ENCODE measurements around the gene MRLN.
"Not testable (repeated sequence)": the region's sequence is repeated elsewhere in the genome, so short reads cannot be mapped to it uniquely, and the experiment has no call there.

MRLN gene

DNA sequence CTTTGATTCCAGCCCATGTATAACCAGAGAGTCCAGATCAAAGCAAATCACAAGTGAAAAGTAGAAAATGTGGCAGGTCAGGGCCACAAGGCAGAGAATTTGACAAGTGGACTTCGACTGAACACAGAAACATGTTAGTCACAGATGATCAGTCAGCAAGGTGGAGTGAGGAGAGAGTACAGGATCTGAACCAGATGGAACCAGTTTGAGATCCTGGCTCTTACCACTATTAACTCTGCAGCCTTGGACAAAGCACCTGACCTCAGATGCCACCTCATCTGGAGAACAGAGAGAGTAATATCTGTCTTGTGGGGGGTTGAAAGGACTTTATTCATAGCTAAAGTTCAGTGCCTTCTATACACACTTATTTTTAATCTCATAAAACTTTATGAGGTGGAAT, 4.4 kb downstream of the MRLN start:
- no peak for DNase-seq (ENCODE audit: extremely low read depth in 1 of 2, low read depth in 1 of 2)

DNA sequence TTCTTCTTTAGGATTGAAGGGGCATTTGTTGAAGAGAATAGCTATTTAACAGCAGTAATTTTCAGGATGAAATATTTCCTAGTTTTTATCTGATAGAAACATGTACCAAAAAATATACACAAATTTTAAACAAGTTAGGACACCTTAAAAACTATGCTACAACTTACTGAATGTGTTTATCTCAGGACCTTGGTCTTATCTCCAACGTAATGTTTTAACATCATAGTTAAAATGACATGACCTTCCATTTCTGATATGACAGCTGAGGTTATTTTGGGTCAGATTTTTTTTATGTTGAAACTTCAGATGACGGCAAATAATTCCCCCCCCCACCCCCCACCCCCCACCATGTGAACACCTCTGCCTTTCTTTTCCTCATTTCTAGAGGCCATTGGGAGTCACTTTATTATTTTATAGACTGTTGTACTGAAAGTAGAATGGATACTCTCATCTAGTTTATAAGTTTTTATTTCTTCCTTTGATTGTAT, 8.0 kb downstream of the MRLN start:
- DNase-seq (ENCODE audit: extremely low read depth in 1 of 2, low read depth in 1 of 2), result no peak

DNA sequence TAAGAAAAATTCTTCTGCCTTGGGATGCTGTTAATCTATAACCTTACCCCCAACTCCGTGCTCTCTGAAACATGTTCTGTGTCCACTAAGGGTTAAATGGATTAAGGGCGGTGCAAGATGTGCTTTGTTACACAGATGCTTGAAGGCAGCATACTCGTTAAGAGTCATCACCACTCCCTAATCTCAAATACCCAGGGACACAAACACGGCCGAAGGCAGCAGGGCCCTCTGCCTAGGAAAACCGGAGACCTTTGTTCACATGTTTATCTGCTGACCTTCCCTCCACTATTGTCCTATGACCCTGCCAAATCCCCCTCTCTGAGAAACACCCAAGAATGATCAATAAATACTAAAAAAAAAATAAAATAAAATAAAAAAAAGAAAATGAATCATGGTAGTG, 8.5 kb downstream of the MRLN start:
- not testable (repeated sequence) for DNase-seq (ENCODE audit: extremely low read depth in 1 of 2, low read depth in 1 of 2)

DNA sequence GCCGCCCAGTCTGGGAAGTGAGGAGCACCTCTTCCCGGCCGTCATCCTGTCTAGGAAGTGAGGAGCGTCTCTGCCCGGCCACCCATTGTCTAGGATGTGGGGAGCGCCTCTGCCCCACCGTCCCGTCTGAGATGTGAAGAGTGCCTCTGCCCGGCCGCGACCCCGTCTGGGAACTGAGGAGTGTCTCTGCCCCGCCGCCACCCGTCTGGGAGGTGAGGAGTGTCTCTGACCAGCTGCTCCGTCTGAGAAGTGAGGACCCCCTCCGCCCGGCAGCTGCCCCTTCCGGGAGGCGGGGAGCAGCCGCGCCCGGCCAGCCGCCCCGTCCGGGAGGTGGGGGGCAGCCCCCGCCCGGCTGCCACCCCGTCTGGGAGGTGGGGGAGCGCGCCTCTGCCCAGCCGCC, 9.1 kb downstream of the MRLN start:
- DNase-seq (ENCODE audit: extremely low read depth in 1 of 2, low read depth in 1 of 2), result not testable (repeated sequence)

DNA sequence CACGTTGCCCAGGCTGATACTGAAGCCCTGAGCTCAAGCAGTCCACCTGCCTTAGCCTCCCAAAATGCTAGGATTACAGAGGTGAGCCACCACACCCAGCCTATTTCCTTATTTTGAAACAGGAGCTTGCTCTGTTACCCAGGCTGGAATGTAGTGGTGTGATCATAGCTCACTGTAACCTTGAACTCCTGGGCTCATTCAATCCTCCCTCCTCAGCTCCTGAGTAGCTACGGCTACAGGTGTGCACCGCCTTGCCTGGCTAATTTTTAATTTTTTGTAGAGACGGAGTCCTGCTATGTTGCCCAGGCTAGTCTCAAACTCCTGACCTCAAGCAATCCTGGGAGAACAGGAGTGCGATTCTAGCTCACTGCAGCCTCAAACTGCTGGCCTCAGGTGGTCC, 11.7 kb downstream of the MRLN start:
- no peak for DNase-seq (ENCODE audit: extremely low read depth in 1 of 2, low read depth in 1 of 2)

DNA sequence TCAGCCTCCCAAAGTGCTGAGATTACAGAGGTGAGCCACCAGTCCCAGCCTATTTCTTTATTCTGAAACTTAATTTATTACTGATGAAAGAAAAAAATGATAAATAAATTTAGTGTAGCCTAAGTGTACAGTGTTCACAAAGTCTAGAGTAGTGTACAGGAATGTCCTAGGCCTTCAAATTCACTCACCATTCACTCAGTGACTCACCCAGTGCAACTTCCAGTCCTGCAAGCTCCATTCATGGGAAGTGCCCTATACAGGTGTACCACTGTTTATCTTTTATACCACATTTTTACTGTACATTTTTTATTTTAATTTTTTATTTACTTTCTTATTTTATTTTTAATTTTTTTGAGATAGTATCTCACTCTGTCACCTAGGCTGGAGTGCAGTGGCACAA, 12.2 kb downstream of the MRLN start:
- DNase-seq (ENCODE audit: extremely low read depth in 1 of 2, low read depth in 1 of 2), result no peak

DNA sequence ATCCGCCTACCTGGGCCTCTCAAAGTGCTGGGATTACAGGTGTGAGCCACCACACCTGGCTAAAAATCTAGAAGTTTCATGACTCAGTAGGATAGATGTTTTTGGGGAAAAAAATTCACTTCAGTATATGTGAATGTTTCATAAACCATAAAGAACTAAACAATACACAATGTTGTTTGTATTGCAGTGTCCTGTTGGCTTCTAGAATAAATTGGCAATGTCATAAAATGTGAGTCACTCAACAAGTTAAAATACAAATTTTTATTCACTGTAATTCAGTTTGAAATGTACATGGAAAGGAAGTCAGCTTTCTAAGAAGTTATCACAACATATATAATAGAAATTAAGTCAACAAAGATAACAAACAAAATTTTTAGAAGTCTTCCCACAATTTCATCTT, 16.5 kb downstream of the MRLN start:
- DNase-seq (ENCODE audit: extremely low read depth in 1 of 2, low read depth in 1 of 2), result no peak

DNA sequence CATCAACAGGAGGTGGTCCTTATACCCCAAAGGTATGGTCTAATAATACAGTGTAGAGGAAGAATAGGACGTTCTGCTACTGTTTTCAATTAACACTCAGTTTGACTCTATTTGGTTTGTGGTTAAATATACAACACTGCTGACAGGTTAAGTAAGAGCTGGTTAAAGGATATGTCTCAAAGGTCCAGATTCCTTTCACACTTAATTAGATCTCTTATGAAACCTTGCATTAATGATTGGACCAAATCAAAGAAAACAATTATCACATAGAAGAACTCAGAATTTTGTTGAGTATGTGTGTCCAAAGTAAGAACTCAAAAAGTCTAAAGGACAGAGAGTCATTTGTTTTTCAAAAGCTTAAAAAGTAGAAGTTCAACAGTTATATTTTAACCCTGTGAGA, 18.0 kb downstream of the MRLN start:
- no peak for DNase-seq (ENCODE audit: extremely low read depth in 1 of 2, low read depth in 1 of 2)

DNA sequence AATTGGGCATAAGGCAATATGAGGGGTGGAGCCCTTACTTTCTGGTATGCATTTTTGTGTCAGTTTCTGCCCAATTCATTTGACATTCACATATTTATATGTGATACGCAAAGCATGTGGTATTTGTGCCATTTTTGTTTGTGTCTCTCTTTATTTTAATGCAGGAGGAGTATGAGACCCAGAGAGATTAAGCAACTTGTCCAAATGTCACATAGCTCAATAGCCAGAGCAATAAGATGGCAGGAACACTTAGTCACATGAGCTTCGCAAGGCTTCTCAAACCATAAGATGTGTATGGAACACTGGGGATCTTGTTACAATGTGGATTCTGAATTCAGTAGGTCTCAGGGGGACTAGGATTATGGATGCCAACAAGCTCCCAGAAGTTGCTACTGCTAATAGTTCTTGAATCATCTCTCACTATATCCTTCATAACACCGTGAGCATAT, 19.2 kb downstream of the MRLN start:
- no peak for DNase-seq (ENCODE audit: extremely low read depth in 1 of 2, low read depth in 1 of 2)

DNA sequence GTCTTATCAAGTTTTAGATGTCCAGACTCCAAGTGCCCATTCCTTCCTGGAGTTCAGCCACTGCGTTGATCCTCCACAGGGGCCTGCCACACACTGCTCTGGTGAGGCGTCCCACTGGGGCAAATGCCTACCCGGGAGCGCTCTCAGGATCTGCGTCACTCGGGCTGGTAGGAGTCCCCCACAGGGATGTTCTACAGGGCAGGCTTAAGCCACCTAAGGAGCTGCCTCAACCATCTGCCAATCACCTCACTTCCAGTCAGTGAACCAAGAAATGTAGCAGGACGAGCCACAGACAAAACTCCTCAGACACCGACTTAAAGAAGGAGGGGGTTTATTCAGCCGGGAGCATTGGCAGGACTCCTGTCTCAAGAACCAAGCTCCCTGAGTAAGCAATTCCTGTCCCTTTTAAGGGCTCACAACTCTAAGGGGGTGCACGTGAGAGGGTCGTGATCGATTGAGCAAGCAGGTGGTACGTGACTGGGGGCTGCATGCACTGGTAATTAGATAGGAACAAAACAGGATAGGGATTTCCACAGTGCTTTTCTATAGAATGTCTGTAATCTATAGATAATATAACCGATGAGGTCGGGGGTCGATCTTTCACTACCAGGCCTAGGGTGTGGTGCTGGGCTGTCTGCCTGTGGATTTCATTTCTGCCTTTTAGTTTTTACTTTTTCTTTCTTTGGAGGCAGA, 19.8 kb downstream of the MRLN start:
- DNase-seq (ENCODE audit: extremely low read depth in 1 of 2, low read depth in 1 of 2), result not testable (repeated sequence)

DNA sequence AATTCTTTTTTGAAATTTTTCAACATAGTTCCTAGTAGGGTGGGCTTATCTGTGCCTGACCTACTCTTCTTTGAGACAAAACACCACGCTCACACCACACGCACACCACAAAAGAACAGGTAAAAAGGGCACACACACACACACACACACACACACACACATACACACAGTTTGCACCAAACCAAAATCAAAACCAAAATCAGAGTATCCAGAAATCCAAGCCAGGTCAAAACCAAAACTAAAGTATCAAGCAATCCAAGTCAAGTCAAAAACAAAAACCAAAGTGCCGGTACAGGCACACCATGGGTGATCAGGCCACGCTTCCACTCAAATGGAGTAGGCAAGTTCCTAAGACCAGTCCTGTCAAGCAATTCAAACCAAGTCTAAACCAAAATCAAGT, 20.4 kb downstream of the MRLN start:
- DNase-seq (ENCODE audit: extremely low read depth in 1 of 2, low read depth in 1 of 2), result not testable (repeated sequence)

DNA sequence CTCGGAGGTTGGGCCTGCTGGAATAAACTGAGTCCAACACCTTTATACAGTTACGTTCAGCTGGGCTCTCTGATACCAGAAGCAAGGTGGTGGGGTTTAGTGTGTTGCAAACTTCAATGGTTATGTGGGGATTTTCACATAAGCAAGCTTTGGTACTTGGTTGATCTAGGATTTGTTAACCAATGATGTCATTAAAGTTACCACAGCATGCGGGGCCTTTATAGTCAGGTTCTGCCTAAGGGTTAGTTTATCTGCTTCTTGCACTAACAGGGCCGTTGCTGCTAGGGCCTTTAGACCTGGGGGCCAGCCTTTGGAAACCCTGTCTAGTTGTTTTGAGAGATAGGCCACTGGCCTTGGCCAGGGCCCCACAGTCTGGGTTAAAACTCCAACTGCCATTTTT, 24.1 kb downstream of the MRLN start:
- not testable (repeated sequence) for DNase-seq (ENCODE audit: extremely low read depth in 1 of 2, low read depth in 1 of 2)

DNA sequence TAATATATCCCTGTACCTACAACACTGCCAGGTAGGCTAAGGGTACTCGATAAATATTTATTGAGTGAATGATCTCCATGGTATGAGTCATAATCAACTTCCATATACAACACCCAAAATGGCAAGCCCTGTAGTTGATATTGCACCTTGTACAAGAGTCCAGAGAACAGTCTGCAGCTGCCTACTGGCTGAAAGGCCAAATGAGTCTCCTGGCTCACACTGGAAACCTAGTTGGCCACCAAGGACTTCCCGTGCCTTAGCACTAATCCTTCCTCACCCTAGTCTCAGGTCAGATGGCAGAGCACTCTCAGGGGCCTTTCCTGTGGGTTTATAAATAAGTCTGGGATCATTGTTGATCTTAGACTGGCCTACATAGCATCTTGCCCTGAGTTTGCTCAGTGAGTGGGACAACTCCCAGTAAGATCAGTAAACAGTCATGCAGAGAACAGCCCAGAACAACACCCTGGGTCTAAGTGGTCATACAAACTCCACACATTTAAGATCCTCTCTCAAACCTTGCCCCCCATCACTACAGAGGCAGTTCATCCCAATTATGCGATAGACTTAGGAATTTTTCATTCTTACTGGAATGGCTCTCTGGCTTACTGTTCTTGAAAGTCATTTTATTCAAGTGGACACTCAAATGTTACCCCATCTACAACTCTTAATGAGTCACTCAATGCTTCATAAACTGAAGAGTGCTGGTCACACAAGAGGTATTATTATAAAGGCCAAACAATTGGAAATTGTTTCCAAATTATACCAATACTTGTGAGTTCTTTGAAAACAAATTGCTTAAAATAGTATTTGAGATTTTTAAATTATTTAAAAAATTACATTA, 28.9 kb downstream of the MRLN start:
- DNase-seq (ENCODE audit: extremely low read depth in 1 of 2, low read depth in 1 of 2), result no peak

DNA sequence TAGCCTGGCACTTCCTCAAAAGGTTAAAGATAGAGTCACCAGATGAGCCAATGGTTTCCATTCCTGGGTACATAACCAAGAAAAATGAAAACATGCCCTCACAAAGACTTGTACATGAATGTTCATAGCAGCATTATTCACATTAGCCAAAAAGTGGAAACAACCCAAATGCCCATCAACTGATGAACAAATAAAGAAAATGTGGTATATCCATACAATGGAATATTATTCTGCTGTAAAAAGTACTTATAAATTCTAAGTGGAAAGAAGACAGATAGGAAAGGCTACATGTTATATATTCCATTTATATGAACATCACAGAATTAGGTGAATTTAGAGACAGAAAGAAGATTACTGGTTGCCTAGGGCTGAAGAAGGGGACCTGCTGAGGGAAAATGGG, 32.9 kb downstream of the MRLN start:
- DNase-seq (ENCODE audit: extremely low read depth in 1 of 2, low read depth in 1 of 2), result no peak

DNA sequence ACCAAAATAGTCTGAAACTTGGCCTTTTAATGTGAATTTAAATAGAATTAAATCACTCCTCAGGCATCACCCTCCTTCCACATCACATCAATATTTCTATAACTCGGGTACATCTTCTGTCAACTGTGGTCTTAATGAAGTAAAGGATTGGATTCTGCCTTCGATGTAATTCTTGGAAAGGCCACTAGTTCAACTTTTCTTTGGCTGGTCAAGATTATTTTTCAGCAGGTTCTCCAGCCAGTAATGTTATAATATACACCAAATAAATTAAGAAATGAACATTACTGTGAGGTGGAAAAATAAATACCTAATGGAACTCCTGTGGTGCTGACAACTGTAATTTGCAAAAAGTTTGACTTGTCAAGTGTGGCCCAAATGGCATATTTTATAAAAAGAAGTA, 33.9 kb downstream of the MRLN start:
- DNase-seq (ENCODE audit: extremely low read depth in 1 of 2, low read depth in 1 of 2), result no peak

DNA sequence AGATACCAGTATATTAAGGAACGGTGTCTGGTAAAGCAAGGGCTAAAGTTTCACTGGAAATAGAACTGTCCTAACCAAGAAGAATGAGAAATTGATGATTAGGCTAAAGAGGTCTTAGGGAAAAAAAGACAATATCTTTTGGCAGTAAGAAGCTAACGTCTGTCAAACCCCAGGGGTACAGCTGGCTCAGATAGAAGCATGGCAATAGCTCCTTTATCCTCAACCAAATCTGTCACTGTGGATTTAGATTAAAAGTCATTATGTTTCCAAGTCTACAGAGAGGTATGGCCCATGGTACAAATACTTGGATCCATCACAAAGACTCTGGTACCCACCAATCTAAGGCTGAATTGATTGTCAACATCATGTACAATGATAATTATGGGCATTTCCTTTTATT, 35.0 kb downstream of the MRLN start:
- DNase-seq (ENCODE audit: extremely low read depth in 1 of 2, low read depth in 1 of 2), result no peak

DNA sequence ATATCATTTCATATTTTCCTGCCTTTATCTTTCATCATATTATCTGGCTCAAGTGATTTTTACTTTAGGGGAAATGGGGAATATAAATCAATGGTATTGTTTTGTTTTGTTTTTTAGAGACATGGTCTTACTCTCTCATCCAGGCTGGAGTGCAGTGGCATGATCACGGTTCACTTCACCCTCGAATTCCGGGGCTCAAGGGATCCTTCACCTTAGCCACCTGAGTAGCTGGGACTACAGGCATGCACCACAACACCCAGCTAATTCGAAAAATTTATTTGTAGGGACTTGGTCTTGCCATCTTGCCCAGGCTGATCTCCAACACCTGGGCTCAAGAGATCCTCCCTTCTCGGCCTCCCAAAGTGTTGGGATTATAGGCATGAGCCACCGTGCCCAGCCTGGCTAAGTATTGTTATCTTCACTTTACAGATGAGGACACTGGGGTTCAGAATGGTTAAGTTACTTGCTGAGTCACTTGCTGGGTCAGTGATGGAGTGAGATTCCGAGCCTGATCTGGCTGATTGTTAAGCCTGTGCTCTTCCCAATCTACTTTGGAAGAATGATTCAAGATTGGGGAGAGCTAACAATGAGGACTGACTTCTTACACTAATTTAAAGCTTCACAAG, 39.9 kb downstream of the MRLN start:
- DNase-seq (ENCODE audit: extremely low read depth in 1 of 2, low read depth in 1 of 2), result no peak

DNA sequence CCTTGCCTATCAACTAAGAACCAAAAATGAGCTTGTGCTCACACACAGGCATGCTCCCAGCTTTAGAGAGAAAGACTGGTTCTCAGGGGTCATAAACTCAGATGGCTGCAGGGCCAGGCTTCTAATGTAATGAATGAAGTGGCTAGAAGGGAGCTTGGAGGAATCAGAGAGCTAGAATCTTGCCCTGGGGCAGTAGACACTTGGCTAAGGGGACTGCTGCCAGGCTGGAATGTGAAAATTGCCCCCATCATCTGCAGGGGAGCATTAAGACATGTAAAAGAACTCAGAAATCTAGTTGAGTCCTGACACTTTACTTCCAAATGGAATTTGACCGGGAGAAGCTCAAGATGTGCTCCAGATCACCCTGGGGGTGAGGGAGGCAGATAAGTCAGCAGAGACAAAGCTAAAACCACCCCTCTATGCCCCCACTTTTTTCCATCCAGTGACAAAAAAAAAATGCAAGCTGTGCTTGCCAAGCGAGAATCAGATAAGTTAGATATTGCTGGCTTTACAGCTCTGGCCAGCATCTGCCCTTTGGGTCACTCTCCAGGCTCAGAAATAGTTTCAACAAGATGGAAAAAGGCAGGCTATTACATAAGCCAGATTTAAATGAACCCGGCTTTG, 41.3 kb downstream of the MRLN start:
- no peak for DNase-seq (ENCODE audit: extremely low read depth in 1 of 2, low read depth in 1 of 2)

DNA sequence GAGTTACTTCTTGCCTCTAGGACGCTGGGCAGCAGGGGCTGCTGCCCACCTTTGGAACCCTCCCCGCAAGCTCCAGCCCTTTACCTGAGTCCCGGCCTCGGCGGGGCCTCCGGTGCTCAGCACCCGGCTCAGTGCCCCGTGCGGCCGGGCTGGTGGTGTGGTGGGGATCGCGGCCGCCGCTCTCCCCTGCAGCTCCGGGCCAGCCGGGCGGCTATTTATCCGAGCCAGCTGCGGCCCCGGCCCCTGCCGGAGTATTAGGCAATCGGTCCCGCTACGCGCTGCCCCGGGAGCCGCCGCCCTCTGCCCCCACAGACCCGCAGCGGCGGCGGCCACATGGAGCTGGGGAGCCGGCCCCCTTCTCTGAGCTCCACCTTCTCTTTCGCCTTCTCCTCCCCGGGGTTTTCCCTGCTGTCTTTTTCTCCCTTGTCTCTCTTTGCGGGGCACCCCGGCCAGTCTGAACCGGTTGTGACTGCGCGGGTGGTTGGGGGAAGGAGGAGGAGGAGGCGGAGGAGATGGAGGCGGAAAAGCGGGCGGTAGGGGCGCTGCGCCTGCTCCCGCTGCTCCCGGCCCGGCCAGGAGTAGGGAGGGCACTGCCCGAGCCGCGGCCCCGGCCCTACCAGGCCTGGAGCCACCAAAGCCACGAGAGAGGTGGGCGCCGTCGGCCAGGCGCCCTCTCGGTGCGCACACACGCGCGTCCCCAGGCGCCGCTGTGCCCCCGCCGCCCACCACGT, 43.7 kb downstream of the MRLN start, which contains the start of gene SLC16A9:
TSS of gene SLC16A9 (minus strand) at position 456 of the 731 bp plus-strand sequence. CDS start 25,559 bp downstream, outside the sequence.
- DNase-seq (ENCODE audit: extremely low read depth in 1 of 2, low read depth in 1 of 2), result peak; percentile 31 to 33

DNA sequence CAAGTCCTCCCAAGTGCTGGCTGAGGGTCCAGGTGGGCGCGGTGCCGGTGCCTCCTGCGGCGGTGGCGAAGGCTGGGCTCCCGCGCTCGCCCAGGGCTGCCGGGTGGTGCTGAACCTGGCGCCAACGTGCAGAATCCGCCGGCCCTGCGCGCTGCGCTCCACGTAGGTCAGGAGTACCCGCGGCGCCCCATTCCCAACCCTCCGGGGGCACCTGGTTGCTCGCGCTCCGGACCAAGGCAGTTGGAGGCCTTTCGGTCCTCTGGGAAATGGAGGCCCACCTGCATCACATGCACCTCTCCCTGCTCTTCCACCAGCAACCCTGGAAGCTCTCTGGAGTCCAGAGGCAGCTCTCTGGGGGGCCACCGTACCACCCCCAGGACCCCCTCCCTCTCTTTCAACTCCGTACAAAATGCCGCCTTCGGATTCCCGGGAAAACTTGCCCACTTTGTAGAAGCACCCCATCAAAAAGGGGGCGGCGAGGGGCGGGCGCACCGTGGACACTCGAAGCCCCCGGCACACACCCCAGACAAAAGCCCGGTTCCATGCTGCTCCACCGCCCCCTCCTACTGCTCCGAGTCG, 44.4 kb downstream of the MRLN start:
- no peak for DNase-seq (ENCODE audit: extremely low read depth in 1 of 2, low read depth in 1 of 2)

Data from stimulated activated CD8-positive, alpha-beta memory T cell treated with anti-CD3 and anti-CD28 coated beads, Interleukin-7, amount 100 ng/mL, for 48 hours (primary cell).